K562 (cell line): ENCODE measurements around the gene TSPYL4. TPM values are rescaled to one million over a fixed set of nuclear protein-coding genes. Genes with fewer than 3 reads are reported as not detected.

Source experiments
- ATAC-seq: fragments of 200-7000 bp; cut with Tn5 transposase; 3 replicates; pipeline ENCODE4 v1.9.1; 2020; ENCODE audit warnings: moderate library complexity
- BruUV-seq: library from RNA; stranded (reverse); fragments of 400-500 nt; replicated peaks from 2 replicates; lab custom pipeline; 2021; lab: Mats Ljungman, UMichigan
- CTCF ChIA-PET: fragments of 300-600 bp; formaldehyde crosslinking; extraction: SDS; loops from one replicate; lab custom pipeline; 2021; ENCODE audit warnings: low intra/inter-chr PET ratio; lab: Yijun Ruan, JAX
- POLR2A ChIA-PET: fragments of 300-600, 350-650 bp; sonication (Branson Sonifier 250); formaldehyde crosslinking; extraction: SDS; loops from one replicate; lab custom pipeline; 2021; ENCODE audit warnings: antibody characterized with exemption, inconsistent platforms; lab: Yijun Ruan, JAX
- DNase-seq, 4 experiments: peaks; one replicate each; pipeline versions ENCODE4 v3.0.0 to v3.0.0-alpha.2; 2011 to 2018; ENCODE audit warnings: low spot score in 3 of 4, mixed read lengths in 3 of 4; ENCODE audit errors: extremely low read depth in 1 of 4
- FAIRE-seq: peaks from 2 replicates; lab custom pipeline; 2011; peaks lifted over from hg19 to GRCh38; lab: Jason Lieb, UNC
- H2AFZ ChIP-seq: 2 replicates; pipeline ENCODE4 v1.6.0; 2011; ENCODE audit warnings: low read depth, low read length, control low read depth, inconsistent platforms
- H3K27ac ChIP-seq: fragments of 200-600 bp; 3 replicates; pipeline ENCODE4 v1.8.0; 2011; ENCODE audit warnings: low read depth, mild to moderate bottlenecking, control low read depth, inconsistent platforms, low read length, moderate library complexity, mixed read lengths; ENCODE audit errors: extremely low read depth
- H3K27me3 ChIP-seq, 2 experiments: fragments of 300-600 bp in 1 of 2; 2 replicates in 1 of 2; 3 replicates in 1 of 2; pipeline versions ENCODE4 v1.6.0 to v1.8.0; 2011; ENCODE audit warnings: inconsistent platforms in 2 of 2, low read length in 2 of 2, mild to moderate bottlenecking in 1 of 2, mixed read lengths in 1 of 2, moderate library complexity in 1 of 2; ENCODE audit not compliant: control insufficient read depth in 2 of 2, insufficient read depth in 2 of 2
- H3K36me3 ChIP-seq: fragments of 300-600 bp; 3 replicates; pipeline ENCODE4 v1.8.0; 2011; ENCODE audit warnings: mild to moderate bottlenecking, low read length, inconsistent platforms; ENCODE audit not compliant: control insufficient read depth, insufficient read depth
- H3K4me1 ChIP-seq, 2 experiments: fragments of 200-600 bp in 1 of 2; replicated peaks in 1 of 2; 2 replicates in 1 of 2; 3 replicates in 1 of 2; pipeline versions ENCODE4 v1.5.1 to v1.8.0; 2011; ENCODE audit warnings: inconsistent platforms in 2 of 2, low read length in 2 of 2, mild to moderate bottlenecking in 1 of 2, mixed read lengths in 1 of 2, moderate library complexity in 1 of 2; ENCODE audit not compliant: control insufficient read depth in 2 of 2, insufficient read depth in 2 of 2
- H3K4me2 ChIP-seq: 2 replicates; pipeline ENCODE4 v1.6.1; 2011; ENCODE audit warnings: low read length, control low read depth, inconsistent platforms, mixed read lengths; ENCODE audit not compliant: insufficient read depth
- H3K4me3 ChIP-seq: fragments of 200-600 bp; sonication (generic), shearing (Covaris generic); 2 replicates; pipeline ENCODE4 v1.5.1; 2016; ENCODE audit warnings: control low read depth, inconsistent platforms
- H3K79me2 ChIP-seq: fragments of 200-600 bp; 3 replicates; pipeline ENCODE4 v1.8.0; 2011; ENCODE audit warnings: low read length, inconsistent platforms; ENCODE audit not compliant: control insufficient read depth, insufficient read depth
- H3K9ac ChIP-seq, 2 experiments: 2 replicates each; pipeline versions ENCODE4 v1.6.0 to v1.6.1; 2011; ENCODE audit warnings: low read depth in 2 of 2, low read length in 2 of 2, control low read depth in 1 of 2, inconsistent platforms in 1 of 2, mild to moderate bottlenecking in 1 of 2, mixed read lengths in 1 of 2; ENCODE audit not compliant: insufficient read depth in 1 of 2
- H3K9me1 ChIP-seq: one replicate; pipeline ENCODE4 v1.6.0; 2011; ENCODE audit warnings: inconsistent platforms, mild to moderate bottlenecking, low read length, moderate library complexity; ENCODE audit not compliant: control insufficient read depth, insufficient read depth
- H3K9me3 ChIP-seq: replicated peaks from 2 replicates; pipeline ENCODE4 v1.5.1; 2011; ENCODE audit warnings: low read depth, low read length, inconsistent platforms; ENCODE audit not compliant: control insufficient read depth, insufficient read depth
- H4K20me1 ChIP-seq: replicated peaks from 2 replicates; pipeline ENCODE4 v1.6.1; 2011; ENCODE audit warnings: low read length, inconsistent platforms, mixed read lengths; ENCODE audit not compliant: control insufficient read depth, insufficient read depth
- BRD9 ChIP-seq: fragments of 450-650 bp; IDR thresholded peaks from 2 replicates; pipeline ENCODE4 v1.6.1; 2018; ENCODE audit warnings: low read depth; ENCODE audit not compliant: partially characterized antibody
- CBFA2T3 ChIP-seq: fragments of 450-650 bp; IDR thresholded peaks from 2 replicates; pipeline ENCODE4 v1.6.1; 2017
- CEBPZ ChIP-seq: fragments of 150-350 bp; IDR thresholded peaks from 2 replicates; pipeline ENCODE4 v1.6.1; 2014; ENCODE audit warnings: low read depth, mild to moderate bottlenecking, low read length, borderline replicate concordance
- FOXK2 ChIP-seq, 2 experiments: fragments of 450-650 bp; IDR thresholded peaks in 1 of 2; conservative IDR thresholded peaks in 1 of 2; 2 replicates each; pipeline ENCODE4 v1.6.1; 2016; ENCODE audit warnings: low read depth in 2 of 2, mild to moderate bottlenecking in 1 of 2
- HDAC8 ChIP-seq: fragments of 450-650 bp; IDR thresholded peaks from 2 replicates; pipeline ENCODE4 v1.6.1; 2016; ENCODE audit warnings: mild to moderate bottlenecking, missing genetic modification characterization, moderate library complexity, missing compliant biosample characterization
- HDGF ChIP-seq: fragments of 450-650 bp; IDR thresholded peaks from 2 replicates; pipeline ENCODE4 v1.6.1; 2016
- HIVEP1 ChIP-seq: fragments of 250-450 bp; sonication (Bioruptor Pico); IDR thresholded peaks from 2 replicates; pipeline ENCODE4 v1.4.0; 2020; ENCODE audit warnings: mild to moderate bottlenecking
- MLX ChIP-seq, 2 experiments: fragments of 450-650 bp in 1 of 2; sonication (generic) in 1 of 2; formaldehyde crosslinking; conservative IDR thresholded peaks; 2 replicates each; pipeline versions ENCODE4 v1.4.0 to v1.8.1; 2020 to 2022; ENCODE audit warnings: mild to moderate bottlenecking in 1 of 2, missing genetic modification reagents in 1 of 2
- POLR2H ChIP-seq: IDR thresholded peaks from 2 replicates; pipeline ENCODE4 v1.6.1; 2016; ENCODE audit warnings: missing genetic modification characterization, low read depth, mild to moderate bottlenecking, control low read depth, missing compliant biosample characterization, moderate library complexity
- RBFOX2 ChIP-seq: fragments of 200-400 bp; formaldehyde crosslinking; IDR thresholded peaks from 2 replicates; pipeline ENCODE4 v1.6.1; 2017; ENCODE audit warnings: low read depth, mild to moderate bottlenecking, low read length, moderate library complexity
- SAFB ChIP-seq: fragments of 200-400 bp; formaldehyde crosslinking; IDR thresholded peaks from 2 replicates; pipeline ENCODE4 v1.6.1; 2017; ENCODE audit warnings: low read depth, low read length, borderline replicate concordance
- ZKSCAN8 ChIP-seq: fragments of 200-800 bp; sonication (Bioruptor generic); IDR thresholded peaks from 2 replicates; pipeline ENCODE4 v1.6.1; 2016; ENCODE audit warnings: missing genetic modification characterization, missing compliant biosample characterization
- ZZZ3 ChIP-seq: fragments of 450-650 bp; IDR thresholded peaks from 2 replicates; pipeline ENCODE4 v1.6.1; 2016; ENCODE audit warnings: antibody characterized with exemption, mild to moderate bottlenecking, moderate library complexity
- WGBS: fragments of 100-300 bp; shearing (Covaris generic); methylation state at CpG from one replicate; pipeline ENCODE4 v1.1.6; 2016; ENCODE audit warnings: low coverage, mixed read lengths; ENCODE audit not compliant: insufficient coverage; ENCODE audit errors: missing lambda C conversion rate; 5-methylcytosine and 5-hydroxymethylcytosine counted together
- in situ Hi-C: fragments of 300-500 bp; cut with MboI; formaldehyde crosslinking; loops from 4 replicates; pipeline ENCODE4 v1.15.0; 2018; ENCODE audit warnings: inconsistent platforms, mixed read lengths
- intact Hi-C: fragments of 100-400 bp; cut with micrococcal nuclease; formaldehyde crosslinking; loops from 2 replicates; pipeline ENCODE4 v1.14.2; 2022
- polyA plus RNA-seq, 8 experiments: library from polyadenylated mRNA; depleted of rRNA in 4 of 8; stranded (reverse) in 5 of 8; unstranded in 3 of 8; fragments of >200 nt; fragmentation: Nextera tagmentation in 2 of 8; fragmentation: Illumina TruSeq in 1 of 8; extraction: Ambion mirVana in 2 of 8; extraction: Trizol in 1 of 8; gene quantifications; 2 replicates each; pipeline versions ENCODE4 v1.2.1 to v1.2.3, GENCODE V29; 2011 to 2014; ENCODE audit warnings: inconsistent platforms in 1 of 8, missing spikeins in 1 of 8
- total RNA-seq, 7 experiments: library from RNA; depleted of rRNA in 6 of 7; stranded (reverse); fragments of >200 nt in 6 of 7; fragmentation: Illumina TruSeq in 2 of 7; extraction: Trizol in 2 of 7; gene quantifications; 2 replicates each; pipeline versions ENCODE4 v1.2.1 to v1.2.3, GENCODE V29; 2011 to 2021; ENCODE audit warnings: low replicate concordance in 1 of 7

Gene TSPYL4
- total and polyA plus RNA-seq, 9 of the 15 experiments (the other 6 are each of a cell fraction or from before 2014, with no cell fraction given), result 0.69 to 18.0 (median 9.1) TPM

- H2AFZ ChIP-seq, result no peak overlapping the region
- H3K4me2 ChIP-seq, result no peak overlapping the region
- DNase-seq (no peak), FAIRE-seq (no peak), ATAC-seq (0 out of 3 replicates have a peak, but pooled peaks have one; percentile 39)
- H3K27ac ChIP-seq, result no peak overlapping the region
- ChIA-PET POLR2A (no interaction called here), CTCF (no interaction called here)
- WGBS, result 6% methylated on average over 1 of the region's 1 CpG
- H3K27me3 ChIP-seq, result no peaks in the 10 kb centered on the region
- H3K9me3 ChIP-seq, result no peaks in the 10 kb centered on the region
- in situ Hi-C loops, result no loop called here
- intact Hi-C loops, result loop anchor here (5.0 kb wide), 2 partner anchors 72 to 633 kb away; no protein-coding TSS in a partner anchor
- no peak for TF ChIP-seq CBFA2T3
- no peak for TF ChIP-seq RBFOX2
- no peak for TF ChIP-seq SAFB
- TF ChIP-seq HDAC8, result no peak
- no peak for TF ChIP-seq BRD9
- TF ChIP-seq HDGF, result no peak
- no peak for TF ChIP-seq FOXK2 (conservative IDR thresholded peaks at IDR 0.05 in 1 of 2, IDR thresholded peaks at IDR 0.05 in 1 of 2; ENCODE audit: low read depth in 2 of 2)
- TF ChIP-seq CEBPZ, result no peak
- TF ChIP-seq ZZZ3, result no peak
- TF ChIP-seq HIVEP1 (CRISPR knock-in tag), result no peak
- no peak for TF ChIP-seq MLX (CRISPR knock-in tag; conservative IDR thresholded peaks at IDR 0.05)
- no peak for TF ChIP-seq POLR2H (tag)
- TF ChIP-seq ZKSCAN8 (CRISPR knock-in tag), result no peak
- no peaks in the 10 kb centered on the region for H4K20me1 ChIP-seq
- no peaks in the 10 kb centered on the region for H3K79me2 ChIP-seq
- no peaks in the 10 kb centered on the region for H3K9me1 ChIP-seq
- H3K9ac ChIP-seq, result no peak overlapping the region
- no peaks in the 10 kb centered on the region for H3K36me3 ChIP-seq
- BruUV-seq, result no TSS peak
- H3K4me1 ChIP-seq, result no peaks in the 10 kb centered on the region
- H3K4me3 ChIP-seq, result no peak overlapping the region
Measured at GRCh38 chr6:116214681-116215080, 39.2 kb downstream of the TSPYL4 start.
